Prostate gland (tissue), 2 donors: ENCODE measurements around the gene TMEM238L.

Experiments used
- CTCF ChIP-seq, 4 experiments: fragments of 200-600 bp in 2 of 4; fragments of 450-650 bp in 2 of 4; sonication (generic) in 2 of 4; IDR thresholded peaks; 1 replicate in 3 of 4; 2 replicates in 1 of 4; pipeline ENCODE4 v1.5.1; 2016 to 2019; ENCODE audit warnings: antibody characterized with exemption in 4 of 4, mild to moderate bottlenecking in 2 of 4, moderate library complexity in 2 of 4
- POLR2A ChIP-seq: fragments of 450-650 bp; IDR thresholded peaks from one replicate; pipeline ENCODE4 v1.6.1; 2016; ENCODE audit warnings: antibody characterized with exemption, mild to moderate bottlenecking
- POLR2AphosphoS5 ChIP-seq: sonication (generic); formaldehyde crosslinking; IDR thresholded peaks from one replicate; pipeline ENCODE4 v1.6.1; 2017; ENCODE audit warnings: antibody characterized with exemption

GRCh38 chr17:10837921-10838320 lies 34.0 kb upstream of the TMEM238L start, which contains the start of gene PIRT:
- no peak for TF ChIP-seq CTCF (IDR thresholded peaks at IDR 0.05)
- no peak for TF ChIP-seq POLR2A
- no peak for TF ChIP-seq POLR2AphosphoS5
